Fibroblast of pulmonary artery (primary cell): ENCODE data around the gene ARHGEF18.

ENCODE experiments used
- DNase-seq: peaks from one replicate; pipeline ENCODE4 v3.0.0-alpha.2; 2010; ENCODE audit warnings: low read depth
- H3K4me3 ChIP-seq: replicated peaks from 2 replicates; pipeline ENCODE4 v1.5.1; 2011; ENCODE audit warnings: low read depth, mild to moderate bottlenecking, control low read depth, low read length, moderate library complexity
- TF ChIP-seq, protein P1 (sequence below): IDR thresholded peaks from 2 replicates; pipeline ENCODE4 v1.5.1; 2011; ENCODE audit warnings: mild to moderate bottlenecking, control low read depth, low read length, inconsistent platforms; ENCODE audit errors: missing control alignments

ARHGEF18 gene

DNA sequence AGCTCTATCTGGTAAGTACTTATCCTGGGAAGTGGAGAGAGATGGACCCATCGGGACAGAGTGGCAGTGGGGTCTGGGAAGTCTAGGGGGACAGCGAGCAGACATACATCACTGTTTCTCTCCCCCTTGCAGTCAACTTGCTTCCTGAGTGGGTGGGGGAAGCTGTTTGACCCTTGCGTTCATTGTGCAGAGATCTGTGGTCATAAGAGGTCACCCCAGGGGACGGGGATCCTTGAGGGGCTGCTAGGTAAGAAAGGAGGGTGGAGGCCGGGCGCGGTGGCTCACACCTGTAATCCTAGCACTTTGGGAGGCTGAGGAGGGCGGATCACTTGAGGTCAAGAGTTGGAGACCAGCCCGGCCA lies 474 bp downstream of the ARHGEF18 start:
- H3K4me3 ChIP-seq, result no peak overlapping the region

DNA sequence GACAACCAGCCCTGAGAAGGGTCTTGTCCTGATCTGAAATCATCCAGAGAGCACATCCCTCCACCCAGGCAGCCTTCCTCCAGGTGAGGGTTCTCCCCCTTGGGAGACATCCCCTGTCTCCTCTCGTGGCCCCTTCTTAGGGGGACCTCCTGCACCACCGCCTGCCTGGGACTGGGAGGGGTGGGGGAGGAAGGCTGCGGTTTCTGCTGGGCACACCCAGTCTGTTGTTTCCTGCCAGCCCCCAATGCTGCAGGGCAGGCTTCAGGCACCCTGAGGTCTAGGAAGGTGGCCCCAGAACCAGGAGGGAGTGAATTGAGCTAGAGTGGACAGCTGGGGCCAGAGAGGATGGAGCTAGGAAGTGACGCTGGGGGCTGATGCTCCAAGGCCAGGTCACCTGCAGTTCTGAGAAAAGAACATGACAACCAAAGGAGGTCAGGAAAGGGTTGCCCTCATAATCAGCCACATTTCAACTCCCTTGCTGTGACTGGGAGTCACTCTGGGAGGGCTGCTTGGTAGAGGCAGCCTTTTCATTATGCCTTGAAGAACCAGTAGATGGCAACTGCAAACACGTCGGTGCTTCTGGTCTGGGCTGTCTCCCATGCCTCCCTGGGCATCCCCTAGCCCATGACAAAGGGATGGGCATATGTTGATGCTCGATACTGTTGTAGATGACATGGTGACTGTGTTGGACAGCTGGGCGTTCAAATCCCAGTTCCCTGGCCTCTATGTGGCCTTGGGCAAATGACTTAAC lies 1.4 kb downstream of the ARHGEF18 start:
- no peak for DNase-seq
- no peak overlapping the region for H3K4me3 ChIP-seq
- TF ChIP-seq, protein P1, sequence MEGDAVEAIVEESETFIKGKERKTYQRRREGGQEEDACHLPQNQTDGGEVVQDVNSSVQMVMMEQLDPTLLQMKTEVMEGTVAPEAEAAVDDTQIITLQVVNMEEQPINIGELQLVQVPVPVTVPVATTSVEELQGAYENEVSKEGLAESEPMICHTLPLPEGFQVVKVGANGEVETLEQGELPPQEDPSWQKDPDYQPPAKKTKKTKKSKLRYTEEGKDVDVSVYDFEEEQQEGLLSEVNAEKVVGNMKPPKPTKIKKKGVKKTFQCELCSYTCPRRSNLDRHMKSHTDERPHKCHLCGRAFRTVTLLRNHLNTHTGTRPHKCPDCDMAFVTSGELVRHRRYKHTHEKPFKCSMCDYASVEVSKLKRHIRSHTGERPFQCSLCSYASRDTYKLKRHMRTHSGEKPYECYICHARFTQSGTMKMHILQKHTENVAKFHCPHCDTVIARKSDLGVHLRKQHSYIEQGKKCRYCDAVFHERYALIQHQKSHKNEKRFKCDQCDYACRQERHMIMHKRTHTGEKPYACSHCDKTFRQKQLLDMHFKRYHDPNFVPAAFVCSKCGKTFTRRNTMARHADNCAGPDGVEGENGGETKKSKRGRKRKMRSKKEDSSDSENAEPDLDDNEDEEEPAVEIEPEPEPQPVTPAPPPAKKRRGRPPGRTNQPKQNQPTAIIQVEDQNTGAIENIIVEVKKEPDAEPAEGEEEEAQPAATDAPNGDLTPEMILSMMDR, result no peak

More for the DNA sequence above, 474 bp downstream of the ARHGEF18 start:
- TF ChIP-seq, protein P1, result no peak
- no peak for DNase-seq

DNA sequence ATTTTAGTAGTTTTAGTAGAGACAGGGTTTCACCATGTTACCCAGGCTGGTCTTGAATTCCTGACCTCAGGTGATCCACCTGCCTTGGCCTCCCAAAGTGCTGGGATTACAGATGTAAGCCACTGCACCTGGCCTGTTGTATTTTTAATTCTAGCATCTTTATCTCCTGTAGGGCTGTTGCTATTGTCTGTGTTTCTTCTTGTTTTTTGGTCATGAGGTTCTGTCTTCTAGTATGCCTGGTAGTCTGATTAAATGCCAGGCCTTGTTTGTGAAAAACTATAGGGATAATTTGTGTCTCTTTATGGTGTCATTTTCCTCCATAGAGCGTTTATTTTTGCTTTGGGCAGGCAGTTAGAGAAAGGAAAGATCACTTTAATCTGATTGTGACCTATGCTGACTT lies 3.1 kb downstream of the ARHGEF18 start:
- TF ChIP-seq, protein P1, result no peak
- no peak overlapping the region for H3K4me3 ChIP-seq
- no peak for DNase-seq

DNA sequence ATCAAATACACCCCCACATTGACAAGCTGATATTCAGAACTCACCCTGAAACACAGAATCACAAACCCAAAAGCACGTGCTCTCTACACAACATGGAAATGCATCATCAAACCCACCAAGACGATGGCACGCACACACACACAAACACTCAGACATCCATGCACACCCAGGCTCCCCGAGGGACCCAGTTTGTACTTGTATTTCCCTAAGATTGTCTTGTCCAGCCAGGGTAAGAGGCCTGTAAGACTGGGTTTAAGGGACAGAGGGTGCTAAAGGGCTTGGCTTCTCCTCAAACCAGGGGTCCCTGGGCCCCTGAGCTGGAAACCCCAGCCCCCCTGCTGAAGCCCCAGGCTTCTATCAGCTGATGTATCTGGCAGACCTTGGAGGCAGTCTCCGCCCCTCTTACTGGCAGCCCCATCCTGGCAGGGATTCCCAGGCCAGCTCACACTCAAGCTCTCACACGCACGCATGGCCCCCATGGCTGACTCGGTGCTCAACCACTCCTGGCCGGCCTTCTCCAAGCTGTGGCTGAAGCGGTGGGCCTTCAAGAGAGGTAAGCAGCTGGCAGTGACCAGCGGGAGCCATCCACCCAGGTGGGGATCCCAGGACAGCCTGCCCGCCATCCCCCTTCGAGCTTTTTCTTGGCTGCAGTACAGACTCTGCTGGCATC lies 6.5 kb downstream of the ARHGEF18 start:
- no peak overlapping the region for H3K4me3 ChIP-seq
- DNase-seq, result peak; percentile 38
- TF ChIP-seq, protein P1, result no peak

DNA sequence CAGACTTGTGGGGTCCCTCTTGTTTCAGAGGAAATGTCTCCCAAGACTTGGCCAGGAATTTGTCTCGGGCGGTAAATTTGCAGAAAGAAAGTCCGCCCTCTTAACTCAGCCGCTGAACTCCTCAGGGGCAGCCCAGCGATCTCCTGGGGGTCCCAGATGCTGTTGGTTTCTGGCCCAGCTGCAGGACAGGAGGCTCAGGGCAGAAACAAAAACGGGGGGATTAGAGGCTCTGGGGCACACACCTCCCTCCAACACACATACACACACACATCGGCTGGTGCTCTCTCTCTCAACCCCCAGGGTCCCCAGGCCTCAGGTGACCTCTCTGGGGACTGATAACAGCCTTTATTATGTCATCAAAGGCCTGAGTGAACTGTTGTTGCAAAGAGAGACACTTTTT lies 7.1 kb downstream of the ARHGEF18 start:
- TF ChIP-seq, protein P1, result no peak
- no peak overlapping the region for H3K4me3 ChIP-seq
- no peak for DNase-seq

DNA sequence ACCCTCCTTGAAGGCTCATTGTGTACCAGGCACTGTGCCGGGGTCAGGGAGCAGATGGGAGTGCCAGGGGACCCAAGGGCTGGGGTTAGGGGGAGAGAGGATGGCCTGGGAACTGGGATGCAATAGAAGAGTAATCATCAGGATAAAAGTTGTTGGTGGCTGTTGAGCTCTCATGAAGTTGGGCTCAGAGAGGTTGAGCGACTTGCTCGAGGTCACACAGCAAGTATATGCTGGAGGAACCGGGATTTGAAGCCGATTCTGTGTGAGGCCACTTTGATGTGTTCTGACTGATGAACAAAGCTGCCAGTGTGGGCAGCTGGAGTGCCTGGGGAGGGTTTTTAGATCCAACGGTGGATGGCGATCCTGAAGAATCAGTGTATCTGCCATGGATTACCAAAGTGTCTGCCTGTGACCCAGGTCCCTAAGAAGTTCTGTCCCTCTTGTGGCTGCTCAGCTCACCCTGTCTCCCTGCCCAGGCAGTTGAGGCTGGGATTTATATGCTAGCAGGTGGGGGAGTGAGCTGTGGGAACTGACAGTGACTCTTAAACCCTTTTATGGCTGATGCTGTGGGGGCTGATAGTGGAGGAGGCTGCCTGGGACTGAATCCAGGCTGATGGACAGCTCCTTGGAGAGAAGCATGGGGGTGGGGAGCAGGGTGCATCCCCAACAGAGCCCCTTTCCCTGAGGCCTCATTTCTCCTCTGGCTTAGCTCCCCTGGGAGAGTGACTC lies 8.3 kb downstream of the ARHGEF18 start:
- TF ChIP-seq, protein P1, result no peak
- DNase-seq, result no peak
- H3K4me3 ChIP-seq, result no peak overlapping the region
